Measurements from ENCODE around the gene RSRP1. TPM values are rescaled to one million over a fixed set of nuclear protein-coding genes. Genes with fewer than 3 reads are reported as not detected.

Gene RSRP1
- total RNA-seq, 1 donor: 102 TPM

DNA sequence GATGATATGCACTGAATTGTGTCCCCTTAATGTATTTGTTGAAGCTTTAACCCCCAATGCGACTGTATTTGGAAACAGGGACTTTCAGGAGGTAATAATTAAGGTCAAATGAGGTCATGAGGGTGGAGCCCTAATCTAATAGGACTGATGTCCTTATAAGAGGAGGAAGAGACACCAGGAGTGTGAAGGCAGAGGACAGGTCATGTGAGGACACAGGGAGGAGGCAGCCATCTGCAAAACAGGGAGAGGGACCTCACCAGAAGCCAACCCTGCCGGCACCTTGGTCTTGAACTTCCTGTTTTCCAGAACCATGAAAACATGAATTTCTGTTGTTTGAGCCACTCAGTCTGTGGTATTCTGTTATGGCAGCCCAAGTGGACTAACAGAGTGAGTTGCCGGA, 30.2 kb downstream of the RSRP1 start:
- Histone ChIP-seq H3K27ac (ENCODE audit: low read depth, low read length) (no peak overlapping the region), H2AFZ (ENCODE audit: low read length) (no peak overlapping the region), H3K4me2 (ENCODE audit: insufficient read depth, low read length) (no peak overlapping the region), H3K79me2 (ENCODE audit: insufficient read depth, low read length) (no peaks in the 10 kb centered on the region), H3K4me1 (ENCODE audit: insufficient read depth, low read length) (no peaks in the 10 kb centered on the region), H3K9me3 (ENCODE audit: low read depth, low read length) (no peaks in the 10 kb centered on the region), H4K20me1 (ENCODE audit: insufficient read depth, low read length) (no peaks in the 10 kb centered on the region), H3K4me3 (ENCODE audit: insufficient read depth, low read length) (no peak overlapping the region), H3K27me3 (ENCODE audit: insufficient read depth, low read length) (no peaks in the 10 kb centered on the region), H3K36me3 (ENCODE audit: insufficient read depth, low read length) (peaks cover 13% of the 10 kb centered on the region)
- no peak for TF ChIP-seq CTCF (IDR thresholded peaks at IDR 0.05; ENCODE audit: extremely low read depth, low read depth, low read length)
- no peak for DNase-seq (ENCODE audit: insufficient read length, low spot score, missing footprints)

- no peak for DNase-seq (ENCODE audit: insufficient read length, low spot score, missing footprints)
- TF ChIP-seq CTCF (IDR thresholded peaks at IDR 0.05; ENCODE audit: extremely low read depth, low read depth, low read length): no peak
- no peak overlapping the region for H3K4me2 ChIP-seq (ENCODE audit: insufficient read depth, low read length)
Observed at GRCh38 chr1:25216123-25216522, 31.1 kb downstream of the RSRP1 start.

GRCh38 chr1:25212725-25213124, 34.5 kb downstream of the RSRP1 start:
- Histone ChIP-seq H4K20me1 (ENCODE audit: insufficient read depth, low read length) (no peaks in the 10 kb centered on the region), H3K9me3 (ENCODE audit: low read depth, low read length) (no peaks in the 10 kb centered on the region), H3K36me3 (ENCODE audit: insufficient read depth, low read length) (no peaks in the 10 kb centered on the region), H3K4me3 (ENCODE audit: insufficient read depth, low read length) (no peak overlapping the region), H3K27me3 (ENCODE audit: insufficient read depth, low read length) (peaks cover 6% of the 10 kb centered on the region), H3K4me1 (ENCODE audit: insufficient read depth, low read length) (no peaks in the 10 kb centered on the region), H3K79me2 (ENCODE audit: insufficient read depth, low read length) (no peaks in the 10 kb centered on the region), H2AFZ (ENCODE audit: low read length) (no peak overlapping the region), H3K27ac (ENCODE audit: low read depth, low read length) (no peak overlapping the region), H3K4me2 (ENCODE audit: insufficient read depth, low read length) (no peak overlapping the region)
- no peak for TF ChIP-seq CTCF (IDR thresholded peaks at IDR 0.05; ENCODE audit: extremely low read depth, low read depth, low read length)
- no peak for DNase-seq (ENCODE audit: insufficient read length, low spot score, missing footprints)

More at GRCh38 chr1:25216123-25216522, 31.1 kb downstream of the RSRP1 start:
- Histone ChIP-seq H3K79me2 (ENCODE audit: insufficient read depth, low read length) (no peaks in the 10 kb centered on the region), H3K27me3 (ENCODE audit: insufficient read depth, low read length) (no peaks in the 10 kb centered on the region), H3K9me3 (ENCODE audit: low read depth, low read length) (no peaks in the 10 kb centered on the region), H3K36me3 (ENCODE audit: insufficient read depth, low read length) (peaks cover 4% of the 10 kb centered on the region), H4K20me1 (ENCODE audit: insufficient read depth, low read length) (no peaks in the 10 kb centered on the region), H3K4me1 (ENCODE audit: insufficient read depth, low read length) (no peaks in the 10 kb centered on the region), H3K4me3 (ENCODE audit: insufficient read depth, low read length) (no peak overlapping the region), H3K27ac (ENCODE audit: low read depth, low read length) (no peak overlapping the region), H2AFZ (ENCODE audit: low read length) (no peak overlapping the region)

- no peak for TF ChIP-seq CTCF (IDR thresholded peaks at IDR 0.05; ENCODE audit: extremely low read depth, low read depth, low read length)
- H3K79me2 ChIP-seq (ENCODE audit: insufficient read depth, low read length): no peaks in the 10 kb centered on the region
- no peak overlapping the region for H3K4me2 ChIP-seq (ENCODE audit: insufficient read depth, low read length)
- no peak overlapping the region for H3K27ac ChIP-seq (ENCODE audit: low read depth, low read length)
- no peaks in the 10 kb centered on the region for H3K36me3 ChIP-seq (ENCODE audit: insufficient read depth, low read length)
- H3K4me3 ChIP-seq (ENCODE audit: insufficient read depth, low read length): no peak overlapping the region
- no peaks in the 10 kb centered on the region for H3K4me1 ChIP-seq (ENCODE audit: insufficient read depth, low read length)
- H3K9me3 ChIP-seq (ENCODE audit: low read depth, low read length): no peaks in the 10 kb centered on the region
- H4K20me1 ChIP-seq (ENCODE audit: insufficient read depth, low read length): no peaks in the 10 kb centered on the region
- no peak overlapping the region for H2AFZ ChIP-seq (ENCODE audit: low read length)
- no peak for DNase-seq (ENCODE audit: insufficient read length, low spot score, missing footprints)
- H3K27me3 ChIP-seq (ENCODE audit: insufficient read depth, low read length): peaks cover 6% of the 10 kb centered on the region
Observed at GRCh38 chr1:25210728-25211127, 36.5 kb downstream of the RSRP1 start.
